GM18951 (cell line): ENCODE results near the gene OR10D3.

ENCODE experiments used
- POLR2A ChIP-seq: IDR thresholded peaks from 4 replicates; pipeline ENCODE4 v1.6.1; 2011; ENCODE audit warnings: mild to moderate bottlenecking; ENCODE audit not compliant: insufficient read length, insufficient read depth; ENCODE audit errors: extremely low read depth
- in situ Hi-C: fragments of 300-500 bp; cut with MboI; formaldehyde crosslinking; loops from one replicate; pipeline ENCODE4 v1.12.0; 2022; ENCODE audit warnings: low sequenced_read_pairs, mixed read lengths, inconsistent platforms; ENCODE audit not compliant: unreplicated experiment

Gene OR10D3

DNA sequence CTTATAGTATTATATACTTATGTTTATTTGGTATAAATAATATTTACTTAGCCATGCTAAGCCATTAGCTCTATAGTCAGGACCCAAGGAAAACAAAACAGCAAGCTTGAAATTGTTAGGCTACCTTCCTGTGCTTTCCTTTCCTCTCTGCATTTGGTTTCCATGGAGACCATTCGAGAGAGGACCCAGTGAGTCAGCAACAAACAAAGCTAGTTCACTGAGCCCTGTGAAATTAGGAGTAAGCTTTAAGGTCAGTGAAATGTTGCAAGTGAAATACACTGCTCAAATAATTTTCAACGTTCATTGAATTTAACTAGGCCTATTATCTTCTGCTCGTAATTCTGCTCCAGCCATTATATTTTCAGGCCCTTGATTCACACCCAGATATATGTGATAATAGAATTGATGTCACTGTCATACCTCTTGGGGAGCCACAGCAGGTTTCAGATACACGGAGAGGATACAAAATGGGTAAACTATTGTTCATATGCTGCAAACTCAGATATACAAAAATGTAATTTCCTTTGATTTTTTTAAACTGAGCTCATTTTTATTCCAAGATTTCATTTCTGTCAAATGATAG is 9.1 kb upstream of the OR10D3 start:
- TF ChIP-seq POLR2A: no peak
- in situ Hi-C loops: no loop called here

DNA sequence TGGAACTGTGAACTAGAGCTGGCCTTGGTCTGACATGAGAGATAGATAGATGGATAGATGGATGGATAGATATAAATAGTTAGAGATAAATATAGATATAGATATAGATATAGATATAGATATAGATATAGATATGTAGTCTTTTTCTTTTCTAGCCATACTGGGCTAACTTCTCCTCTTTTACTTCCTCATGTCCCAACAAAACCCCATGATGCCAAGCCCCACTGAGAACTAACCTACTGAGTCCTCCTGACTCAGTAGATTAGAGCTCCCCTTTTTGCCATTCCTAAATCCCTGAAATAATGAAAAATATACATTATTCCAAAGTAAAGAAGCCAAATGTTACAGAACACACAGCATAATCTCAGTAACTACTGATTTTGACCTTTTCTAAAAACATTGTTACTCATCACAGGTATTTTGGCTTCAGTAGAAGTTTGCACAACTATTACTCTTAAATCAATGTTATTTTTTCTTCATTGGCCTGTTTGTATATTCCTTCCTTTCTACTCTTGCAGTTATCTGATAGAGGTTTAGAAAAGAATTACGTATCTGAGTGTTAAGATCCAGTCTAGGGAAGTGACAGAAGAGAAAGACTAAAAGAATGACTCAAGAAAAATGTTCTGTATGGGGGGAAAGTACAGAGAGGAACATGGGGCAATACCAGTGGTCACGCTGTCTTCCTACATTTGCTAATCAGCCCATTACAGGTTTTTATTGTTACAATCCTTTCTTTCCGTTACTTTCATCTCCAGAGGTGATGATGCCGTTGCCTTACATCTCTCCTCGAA is 6.0 kb upstream of the OR10D3 start:
- in situ Hi-C loops: no loop called here
- no peak for TF ChIP-seq POLR2A

DNA sequence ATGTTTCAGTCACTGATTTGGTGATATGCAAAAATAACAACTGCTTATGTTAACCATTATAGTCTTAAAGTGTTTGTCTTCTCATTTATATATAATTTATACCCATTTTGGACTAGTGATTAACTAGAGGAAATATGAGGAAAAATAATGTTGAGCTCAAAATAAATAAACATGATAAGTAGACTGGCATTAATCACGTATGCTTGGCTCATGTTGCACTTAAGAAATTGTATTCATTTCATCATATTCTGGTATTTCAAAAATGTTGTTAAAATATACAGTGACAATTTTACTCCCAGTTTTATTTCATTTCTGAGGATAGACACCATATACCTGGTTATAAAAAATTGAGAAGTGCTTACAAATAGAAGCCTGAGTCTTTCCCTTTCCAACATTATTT is 3.8 kb upstream of the OR10D3 start:
- in situ Hi-C loops: no loop called here
- no peak for TF ChIP-seq POLR2A

DNA sequence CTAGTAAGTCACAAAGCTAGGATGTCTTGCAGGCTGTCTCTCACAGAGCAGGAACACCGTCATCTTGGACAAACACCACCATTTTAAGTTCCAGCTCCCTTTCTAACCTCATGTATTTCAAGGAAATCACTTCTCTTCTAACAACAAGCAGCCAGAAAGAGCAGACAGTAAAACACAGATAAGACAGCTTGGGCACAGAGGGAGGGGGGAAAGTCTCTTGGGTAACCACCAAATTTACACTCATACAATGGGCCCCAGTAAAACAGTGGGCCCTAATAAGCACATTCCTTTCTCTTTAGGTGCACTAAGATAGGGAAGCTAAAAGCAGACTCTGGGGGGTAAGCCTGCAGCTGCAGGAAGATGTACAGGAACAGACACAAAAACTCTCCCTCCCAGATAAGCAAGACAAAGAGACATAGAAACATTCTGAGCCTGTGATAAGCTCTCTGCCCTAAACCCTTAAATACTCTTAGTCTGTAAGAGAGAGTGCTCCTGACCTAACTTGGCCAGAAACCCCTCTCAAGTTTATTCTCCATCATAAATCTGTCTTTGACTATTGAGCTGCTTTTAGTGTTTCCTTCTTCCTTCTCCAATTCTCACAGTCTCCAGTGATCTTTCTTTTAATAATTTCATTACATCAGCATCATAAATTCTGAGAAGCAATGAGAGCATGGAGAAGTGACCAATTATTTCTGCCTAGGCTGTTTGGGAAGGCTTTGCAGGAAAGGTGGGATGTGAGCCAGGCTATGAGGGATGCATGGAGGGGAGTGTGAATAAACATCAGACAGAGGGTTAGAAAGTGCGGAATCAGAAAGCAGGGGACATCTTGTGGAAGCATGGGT is 7.4 kb downstream of the OR10D3 start:
- in situ Hi-C loops: no loop called here

DNA sequence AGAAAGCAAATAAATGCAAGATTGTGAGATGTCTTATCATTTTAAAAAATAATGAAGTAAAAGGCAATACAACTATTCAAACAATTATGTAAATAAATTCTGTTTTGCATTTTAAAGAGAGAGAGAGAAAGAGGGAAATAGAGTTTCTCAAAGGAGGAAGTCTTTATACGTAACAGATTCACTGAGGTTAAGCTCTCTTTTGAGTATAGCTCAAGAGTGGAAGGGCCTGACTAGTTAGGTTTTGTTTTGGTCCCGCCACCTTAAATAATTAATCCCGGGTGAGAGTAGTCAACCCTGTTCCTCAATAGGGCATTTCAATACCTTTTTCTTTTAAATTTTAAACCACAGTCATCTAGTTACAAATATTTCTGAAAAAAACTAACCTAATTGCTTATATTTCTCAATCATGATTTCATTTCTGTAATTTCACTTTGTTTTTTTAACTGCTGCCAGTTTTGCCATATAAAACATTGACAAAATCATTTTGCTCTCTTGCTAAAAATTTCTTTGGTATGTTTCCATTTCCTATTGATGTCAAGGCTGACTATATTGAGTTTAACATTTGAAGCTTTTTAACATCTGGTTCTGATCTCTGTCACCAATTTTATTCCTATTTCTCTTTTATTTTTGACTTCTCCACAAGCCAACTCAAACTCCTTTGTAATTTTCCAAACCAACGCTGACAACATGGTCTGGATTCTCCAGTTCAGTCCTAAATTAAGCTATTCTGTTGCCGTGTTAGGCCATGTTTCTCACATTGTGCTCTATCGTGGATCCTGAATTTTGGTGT is 10.3 kb downstream of the OR10D3 start:
- no peak for TF ChIP-seq POLR2A
- in situ Hi-C loops: no loop called here

More for the DNA sequence above, 7.4 kb downstream of the OR10D3 start:
- TF ChIP-seq POLR2A: no peak

DNA sequence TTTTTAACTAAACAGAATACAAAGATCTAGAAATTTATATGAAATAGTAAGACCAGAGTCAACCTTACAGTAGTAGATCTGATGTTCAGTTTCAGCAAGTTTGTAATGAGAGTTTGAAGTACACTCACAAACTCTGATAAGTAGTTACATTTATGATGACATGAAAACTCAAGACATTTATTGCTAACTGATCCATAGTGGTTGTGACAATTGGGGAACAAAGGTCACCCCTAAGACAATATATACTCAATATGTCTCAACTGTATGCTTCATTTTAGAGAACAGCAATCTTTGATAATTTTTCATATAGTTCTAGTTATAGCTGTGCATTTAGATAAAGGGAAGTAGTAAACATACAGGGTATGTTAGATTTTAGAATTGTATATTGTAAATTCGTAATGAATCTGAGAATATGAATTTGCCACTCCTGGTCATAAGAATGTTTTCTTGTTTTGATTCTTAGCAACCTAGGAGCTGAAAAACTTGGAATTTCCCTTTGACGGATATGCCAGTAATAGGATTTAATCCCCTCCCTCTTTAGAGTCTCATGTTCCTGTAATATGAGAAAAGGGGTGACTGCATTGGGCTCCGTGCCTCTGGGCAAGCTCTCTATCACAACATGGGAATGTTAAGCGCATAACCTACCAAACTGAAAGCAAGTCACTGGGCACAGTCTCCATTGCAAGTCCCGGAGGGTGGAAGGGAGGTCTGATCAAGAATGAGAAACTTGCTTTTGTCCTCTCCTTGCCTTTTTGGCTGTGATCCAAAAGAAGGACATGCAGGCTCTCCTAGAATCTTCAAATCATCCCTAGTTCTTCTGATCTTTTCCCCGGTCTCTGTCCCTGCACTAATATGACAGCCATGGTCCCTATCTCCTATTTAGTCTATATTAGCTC is 11.4 kb downstream of the OR10D3 start:
- in situ Hi-C loops: no loop called here
- TF ChIP-seq POLR2A: no peak

DNA sequence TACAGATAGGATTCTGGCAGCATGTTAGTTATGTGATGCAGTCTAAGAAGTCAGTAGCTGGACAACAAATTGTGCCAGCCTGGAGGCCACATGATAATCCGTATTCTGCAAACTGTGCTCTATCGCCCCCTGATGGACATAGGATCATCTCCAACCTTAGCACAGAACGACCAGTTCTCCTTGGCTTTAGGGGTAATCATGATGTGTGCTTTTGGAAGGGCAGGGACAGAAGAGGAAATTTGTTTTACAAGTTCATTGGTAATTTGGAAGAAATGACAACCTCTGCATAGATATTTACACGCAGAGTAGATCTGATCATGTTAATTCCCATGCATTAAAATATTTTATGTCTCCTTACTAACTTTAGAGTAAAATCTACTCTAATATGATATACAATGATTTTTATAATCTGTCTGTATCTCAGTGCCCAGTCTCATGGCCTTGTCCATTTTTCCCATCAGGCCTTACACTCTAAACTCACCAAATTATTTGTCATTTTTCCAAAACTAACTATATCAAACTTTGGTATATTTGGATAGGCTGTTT is 12.1 kb downstream of the OR10D3 start:
- in situ Hi-C loops: no loop called here
- no peak for TF ChIP-seq POLR2A

DNA sequence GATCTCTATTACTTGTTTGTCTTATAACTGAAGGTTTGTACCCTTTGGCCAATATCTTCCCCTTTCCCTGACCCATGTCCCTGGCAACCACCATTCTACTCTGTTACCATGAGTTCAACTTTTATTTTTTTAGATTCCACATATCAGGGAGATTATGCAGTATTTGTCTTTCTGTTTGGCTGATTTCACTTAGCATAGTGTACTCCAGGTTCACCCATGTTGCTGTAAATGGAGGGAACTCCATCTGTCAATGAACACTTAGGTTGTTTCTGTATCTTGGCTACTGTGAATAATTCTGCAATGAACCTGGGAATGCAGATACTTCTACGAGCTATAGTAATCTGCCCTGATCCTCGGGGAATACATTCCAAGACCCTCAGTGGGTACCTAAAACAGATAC is 14.9 kb downstream of the OR10D3 start:
- TF ChIP-seq POLR2A: no peak
- in situ Hi-C loops: no loop called here

DNA sequence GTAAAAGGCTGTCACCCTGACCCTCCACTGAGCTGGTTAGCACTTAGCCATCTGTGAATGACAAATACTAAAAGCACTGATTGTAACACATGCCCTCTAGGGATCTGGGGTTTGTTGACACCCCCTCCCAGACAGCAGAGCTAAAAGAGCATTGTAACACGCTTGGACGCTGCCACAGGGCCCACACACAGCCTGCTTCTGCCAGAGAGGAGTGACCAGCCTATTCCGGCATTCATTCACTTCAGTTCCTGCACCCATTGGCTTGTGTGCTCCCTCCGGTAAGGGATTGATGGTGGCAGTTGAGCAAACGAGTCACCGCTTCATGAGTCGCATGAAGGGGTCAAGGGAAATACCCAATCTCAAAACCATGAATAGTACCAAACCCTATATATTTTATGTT is 15.8 kb downstream of the OR10D3 start:
- in situ Hi-C loops: no loop called here
- no peak for TF ChIP-seq POLR2A

DNA sequence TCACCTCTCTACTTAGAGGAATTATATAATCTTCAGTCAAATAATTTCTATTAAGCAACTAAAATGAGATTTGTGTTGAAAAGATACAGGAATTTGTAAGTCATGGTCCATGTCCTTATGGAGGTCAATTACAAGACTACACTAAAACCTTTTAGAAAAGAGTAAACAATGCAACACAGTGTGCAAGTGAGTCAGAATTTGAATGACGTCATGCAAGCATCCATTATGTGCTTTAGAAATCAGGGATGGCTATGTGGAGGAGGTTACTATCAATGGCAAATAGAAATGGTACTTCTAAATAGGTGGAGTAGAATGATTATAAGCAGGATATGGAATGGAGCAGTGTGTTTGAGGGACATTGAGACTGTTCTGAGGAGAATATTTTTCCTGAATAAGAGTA is 16.6 kb downstream of the OR10D3 start:
- in situ Hi-C loops: no loop called here
- TF ChIP-seq POLR2A: no peak

DNA sequence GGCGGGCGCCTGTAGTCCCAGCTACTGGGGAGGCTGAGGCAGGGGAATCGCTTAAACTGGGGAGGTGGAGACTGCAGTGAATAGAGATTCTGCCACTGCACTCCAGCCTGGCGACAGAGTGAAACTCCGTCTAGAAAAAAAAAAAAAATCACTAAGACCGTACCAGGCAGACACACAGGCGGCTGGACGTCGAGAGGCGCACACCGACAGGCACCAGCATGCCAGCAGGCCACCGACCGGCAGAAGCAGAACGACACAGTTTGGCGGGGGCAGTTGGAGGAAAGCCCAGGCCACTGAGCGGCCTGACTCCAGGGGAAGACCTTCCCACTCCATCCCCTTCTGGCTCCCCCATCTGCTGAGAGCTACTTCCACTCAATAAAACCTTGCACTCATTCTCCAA is 17.5 kb downstream of the OR10D3 start:
- in situ Hi-C loops: no loop called here
- no peak for TF ChIP-seq POLR2A

DNA sequence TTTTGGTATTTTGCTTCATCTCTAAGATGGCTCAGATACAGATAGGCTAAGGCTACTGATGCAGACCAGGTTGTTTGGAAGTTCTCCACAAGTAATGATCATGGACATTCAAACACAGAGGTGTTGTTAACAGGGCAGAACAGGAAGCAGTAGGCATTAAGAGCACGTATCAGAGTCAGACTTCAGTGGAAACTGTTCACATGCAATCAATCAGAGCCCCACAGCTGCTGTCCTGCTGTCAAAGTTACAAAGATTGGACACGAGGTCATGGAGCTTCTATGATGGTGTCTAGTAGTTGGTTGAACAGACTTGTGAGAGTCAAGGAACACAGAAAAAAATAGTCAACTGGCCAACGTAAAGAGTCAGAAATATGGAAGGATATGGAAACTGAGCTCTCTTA is 19.8 kb downstream of the OR10D3 start:
- in situ Hi-C loops: no loop called here
- TF ChIP-seq POLR2A: no peak
